CD4-positive, alpha-beta T cell treated with Interleukin-21 for 1 hour (primary cell): ENCODE results near the gene IL22.

Experiments
- DNase-seq: peaks from one replicate; pipeline ENCODE4 v3.0.0-alpha.2; 2020

The IL22 gene

DNA sequence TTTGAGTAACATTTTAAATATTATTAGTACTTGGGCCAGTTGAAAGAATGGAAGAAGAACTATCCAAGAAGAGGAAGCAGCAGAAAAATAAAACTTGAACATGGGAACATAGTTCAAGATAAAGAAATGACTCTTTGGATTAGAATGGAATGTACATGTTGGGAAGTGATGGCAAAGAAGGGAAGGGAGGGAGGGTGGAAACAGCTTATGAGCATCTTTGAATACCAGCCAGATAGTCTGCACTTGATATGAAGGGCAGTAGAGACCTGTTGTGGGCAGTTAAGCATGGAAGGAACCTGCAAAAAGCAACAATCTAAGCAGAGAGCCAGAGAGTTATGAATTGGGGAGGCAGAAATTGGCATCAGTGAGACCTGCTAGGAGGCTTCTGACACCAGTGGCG lies 10.0 kb upstream of the IL22 start:
- no peak for DNase-seq

DNA sequence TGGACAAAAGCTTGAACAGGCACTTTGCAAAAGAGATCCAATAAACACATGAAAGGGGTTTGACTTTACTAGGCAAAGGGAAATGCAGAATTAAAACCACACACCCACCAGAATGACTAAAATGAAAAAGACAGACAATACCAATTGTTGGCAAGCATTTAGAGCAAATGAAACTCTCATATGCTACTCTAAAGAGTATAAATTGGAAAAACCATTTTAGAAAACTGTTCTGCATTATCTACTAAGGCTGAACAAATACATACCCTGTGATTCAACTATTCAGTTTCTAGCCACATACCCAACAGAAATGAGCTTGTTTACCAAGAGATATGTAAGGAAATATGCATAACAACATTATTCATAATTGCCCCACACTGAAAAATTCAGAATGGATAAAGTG lies 8.5 kb upstream of the IL22 start:
- DNase-seq = no peak

DNA sequence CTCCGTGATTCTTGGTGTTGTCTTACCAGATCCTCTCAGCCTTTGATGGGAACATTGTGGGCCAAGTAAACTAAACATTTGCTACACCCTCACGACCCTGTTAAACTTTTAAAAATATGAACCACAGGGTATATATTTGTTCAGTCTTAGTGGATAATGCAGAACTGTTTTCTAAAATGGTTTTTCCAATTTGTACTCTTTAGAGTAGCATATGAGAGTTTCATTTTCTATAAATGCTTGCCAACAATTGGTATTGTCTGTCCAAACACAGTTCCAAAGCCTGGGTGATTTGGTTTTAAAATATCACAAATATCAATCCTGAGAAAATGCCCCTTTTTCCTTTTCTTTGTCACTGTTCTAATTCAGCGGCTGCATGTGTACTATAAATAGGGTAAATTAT lies 6.7 kb upstream of the IL22 start:
- DNase-seq = no peak

DNA sequence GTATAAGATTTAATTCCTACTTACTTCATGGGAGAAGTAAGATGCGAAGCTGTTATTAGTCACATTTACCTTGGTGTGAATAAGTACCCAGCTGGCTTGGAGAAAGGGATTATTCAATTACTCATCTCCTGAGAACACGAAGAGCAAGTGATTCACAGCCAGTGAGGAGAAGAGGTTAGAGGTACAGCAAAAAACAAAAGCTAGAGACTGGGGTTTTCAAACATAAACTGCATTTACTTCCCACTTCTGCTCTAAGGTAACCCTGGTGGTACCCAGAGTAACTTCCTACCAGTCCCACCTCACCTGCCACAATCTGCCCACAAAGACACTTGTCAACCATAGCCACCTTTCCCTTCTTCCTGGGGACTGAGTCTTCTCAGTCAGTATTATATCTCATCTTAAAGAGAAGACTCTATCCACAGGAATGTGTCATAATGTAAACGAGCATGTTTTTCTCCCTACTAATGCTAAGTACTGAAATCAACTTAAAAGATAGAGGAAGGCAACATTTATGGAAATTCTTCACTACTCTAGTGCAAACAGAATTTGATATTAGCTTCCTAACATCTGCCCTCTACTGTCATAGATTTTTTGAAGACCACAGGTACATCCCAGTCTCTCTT lies 6.0 kb upstream of the IL22 start:
- DNase-seq = no peak

DNA sequence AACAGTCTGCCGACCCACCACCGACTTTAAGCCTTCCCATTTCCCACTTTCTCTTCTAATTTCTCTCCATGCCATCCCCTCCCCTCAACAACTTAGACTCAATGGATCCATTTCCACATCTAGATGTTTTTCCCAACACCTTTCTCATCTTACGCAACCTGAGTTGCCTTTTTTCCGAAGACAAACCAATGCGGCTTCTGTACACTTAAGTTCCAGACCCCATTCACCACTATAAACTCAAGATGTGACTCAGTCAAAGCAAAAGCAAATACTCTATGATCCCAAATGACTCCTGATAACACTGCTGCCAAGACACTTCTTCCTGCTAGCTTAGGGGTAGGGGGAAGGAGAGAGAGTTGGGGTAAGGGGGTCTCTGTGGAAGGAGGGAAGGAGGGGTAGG lies 1.3 kb downstream of the IL22 start:
- no peak for DNase-seq

DNA sequence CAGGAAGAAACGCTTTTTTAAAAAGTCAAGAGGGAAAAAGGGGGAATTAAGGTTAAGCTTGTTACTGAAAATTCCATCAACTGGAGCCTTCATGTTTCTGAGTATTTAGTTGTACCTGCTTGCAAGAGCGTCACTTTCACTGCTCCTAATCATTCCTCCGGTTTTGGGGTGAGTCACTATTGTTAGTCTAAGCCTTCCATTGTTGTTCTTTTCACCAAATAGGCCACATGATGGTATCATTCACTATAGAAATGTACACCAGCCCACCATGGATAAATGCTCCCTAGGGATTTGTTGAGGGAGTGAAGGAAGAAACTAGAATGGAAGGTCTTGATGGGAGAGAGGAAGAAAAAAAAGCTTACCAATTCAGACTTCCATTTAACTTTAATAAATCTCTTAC lies 3.0 kb downstream of the IL22 start:
- DNase-seq = no peak

DNA sequence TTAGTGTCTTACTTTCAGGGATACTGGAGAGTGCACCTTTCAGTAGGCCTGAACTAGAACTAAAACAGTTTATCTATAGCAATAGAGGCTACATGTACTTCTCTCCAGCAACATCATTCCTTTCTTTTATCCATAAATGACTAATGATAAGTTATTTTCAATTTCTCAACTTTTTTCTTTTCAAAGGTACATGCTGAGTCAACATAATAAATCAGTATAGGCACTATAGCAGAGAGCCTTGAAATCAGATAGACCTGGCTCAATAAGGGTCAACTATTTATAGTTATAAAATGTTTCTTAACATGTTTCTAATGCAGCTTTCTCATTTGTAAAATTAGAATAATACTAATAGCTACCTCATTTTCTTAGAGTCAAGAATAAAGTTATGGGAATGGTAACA lies 5.6 kb downstream of the IL22 start:
- DNase-seq = no peak

DNA sequence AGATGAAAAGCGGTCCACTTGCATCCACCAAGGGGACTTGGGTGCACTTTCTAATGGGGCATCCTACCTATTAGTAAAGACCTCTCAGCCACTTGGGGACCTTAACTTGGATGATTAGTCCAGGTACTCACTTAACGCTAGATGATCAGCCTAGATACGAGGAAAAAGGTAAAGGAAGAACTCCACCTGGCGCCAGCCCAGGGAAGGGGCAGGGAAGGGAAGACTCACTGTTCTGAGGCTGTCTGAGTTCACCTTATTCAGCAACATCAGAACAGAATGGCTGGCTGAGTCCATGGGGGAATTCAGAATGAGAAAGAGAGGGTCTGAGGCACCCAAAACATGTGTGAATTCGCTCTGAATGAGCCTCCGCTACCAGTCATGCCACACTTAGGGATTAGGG lies 7.1 kb downstream of the IL22 start:
- DNase-seq = no peak

DNA sequence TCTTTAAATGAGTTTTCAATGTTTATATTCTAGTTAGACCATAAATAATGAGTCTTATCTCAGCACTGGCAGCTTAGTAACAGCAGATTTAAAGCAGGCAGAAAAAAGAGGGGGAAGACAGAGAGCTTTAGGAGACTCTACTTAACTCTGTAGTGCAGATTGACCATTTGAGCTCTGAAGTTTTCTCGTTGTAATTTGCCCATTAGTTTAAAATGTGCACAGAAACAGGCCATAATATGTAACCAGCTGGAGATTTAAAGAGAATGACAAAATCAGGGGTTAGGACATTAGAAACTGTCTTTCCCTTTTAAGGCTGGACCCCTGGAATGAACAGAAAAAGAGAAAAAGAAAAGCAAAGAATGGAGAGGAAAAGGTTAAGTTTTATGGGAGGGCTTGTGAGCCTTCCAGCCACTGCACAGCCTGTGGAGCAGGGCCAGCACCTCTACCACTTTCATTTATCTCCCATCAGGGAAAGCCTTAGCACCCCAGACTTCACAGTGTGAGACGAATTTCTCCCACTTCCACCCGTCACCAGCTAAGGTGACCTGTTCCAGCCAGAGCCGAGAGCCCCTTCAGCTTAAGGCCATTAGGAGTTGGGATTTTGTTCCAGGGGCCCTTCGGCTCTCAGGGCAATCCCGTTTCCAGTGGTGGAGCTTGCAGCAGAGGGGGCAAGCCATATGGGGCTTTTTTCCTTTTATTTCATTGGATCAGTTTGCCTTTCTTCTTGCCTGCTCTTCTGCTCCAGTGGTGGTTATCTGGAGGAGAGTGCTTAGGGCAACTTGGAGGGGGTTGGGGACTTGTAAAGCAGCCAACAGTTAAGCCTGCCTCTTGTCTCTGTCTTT lies 8.0 kb downstream of the IL22 start:
- no peak for DNase-seq

DNA sequence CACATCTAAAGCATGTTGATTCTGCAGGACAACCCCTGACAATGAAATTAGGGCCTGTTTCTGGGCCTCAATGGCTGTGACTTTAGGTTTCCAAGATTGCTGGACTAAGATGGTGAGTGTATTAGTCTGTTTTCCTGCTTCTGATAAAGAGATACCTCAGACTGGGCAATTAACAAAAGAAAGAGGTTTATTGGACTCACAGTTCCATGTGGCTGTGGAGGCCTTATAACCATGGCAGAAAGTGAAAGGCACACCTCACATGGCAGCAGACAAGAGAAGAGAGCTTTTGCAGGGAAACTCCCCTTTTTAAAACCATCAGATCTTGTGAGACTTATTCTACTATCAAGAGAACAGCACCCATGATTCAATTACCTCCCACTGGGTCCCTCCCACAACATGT lies 10.6 kb downstream of the IL22 start:
- DNase-seq = no peak

DNA sequence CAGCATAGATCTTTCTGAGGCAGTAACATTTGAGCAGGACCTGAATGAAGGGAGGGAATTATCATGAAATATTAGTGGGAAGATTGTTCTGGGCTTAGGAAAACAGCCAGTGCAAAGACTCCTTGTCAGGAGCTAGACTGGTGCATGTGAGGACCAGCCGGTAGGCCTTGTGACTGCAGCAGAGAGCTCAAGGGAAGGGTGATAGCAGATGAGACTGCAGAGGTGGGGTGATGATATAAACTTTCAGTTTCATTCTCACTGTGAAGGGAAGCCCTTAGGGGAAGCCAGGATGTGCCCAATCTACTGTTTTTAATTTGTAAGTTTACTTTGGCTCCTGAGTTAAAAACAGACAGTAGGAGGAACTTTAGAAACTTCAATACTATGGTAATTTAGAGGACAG lies 12.4 kb downstream of the IL22 start:
- DNase-seq = peak; percentile 66

DNA sequence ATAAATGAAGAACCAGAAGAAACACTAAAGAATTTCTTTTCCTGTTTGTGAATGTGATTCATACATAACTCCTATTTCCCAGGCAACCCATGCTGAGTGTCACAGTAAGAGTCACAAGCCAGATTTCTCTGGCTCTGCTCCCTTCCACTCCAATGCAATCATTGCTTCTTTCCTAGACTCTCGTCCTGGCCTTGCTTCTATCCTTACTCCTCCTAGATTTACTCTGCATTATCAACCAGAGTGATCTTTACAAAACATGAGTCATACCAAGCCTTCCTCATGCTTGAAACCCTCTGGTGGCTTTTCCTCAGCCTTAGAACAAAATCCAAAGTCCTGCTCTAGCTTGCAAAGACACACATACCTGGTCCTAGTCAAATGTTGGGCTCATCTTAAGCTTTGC lies 13.3 kb downstream of the IL22 start:
- DNase-seq = no peak

DNA sequence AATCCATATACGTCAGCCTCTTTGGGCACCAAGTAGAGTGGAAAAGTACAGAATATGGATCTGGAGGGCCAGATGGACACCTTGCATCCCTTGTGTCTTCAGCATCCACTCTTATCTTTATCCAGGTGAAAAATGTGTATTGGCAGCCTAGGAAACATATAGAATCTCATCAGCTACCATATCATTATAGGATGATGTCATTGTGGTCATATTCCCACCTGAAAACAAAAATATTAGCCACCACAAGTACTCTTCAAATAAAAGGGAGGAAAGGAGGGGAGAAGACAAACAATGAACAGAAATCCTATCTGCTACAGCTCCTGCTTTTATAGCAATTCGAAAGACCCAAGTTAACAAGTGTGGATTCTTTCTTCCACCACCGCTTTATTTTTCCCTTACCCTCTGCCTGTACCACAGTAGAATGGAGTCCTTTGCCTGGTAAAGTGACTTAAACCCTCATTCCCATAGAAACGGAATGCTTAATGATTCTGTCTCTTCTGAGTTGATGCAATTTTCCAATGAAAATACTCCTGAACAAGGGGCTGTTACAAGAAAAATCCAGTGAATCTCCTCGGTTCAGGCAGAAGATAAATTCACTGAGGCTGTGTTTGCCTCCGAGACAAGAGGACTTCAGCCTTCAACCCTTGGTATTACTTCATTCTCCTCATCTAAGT lies 14.0 kb downstream of the IL22 start:
- DNase-seq = no peak

DNA sequence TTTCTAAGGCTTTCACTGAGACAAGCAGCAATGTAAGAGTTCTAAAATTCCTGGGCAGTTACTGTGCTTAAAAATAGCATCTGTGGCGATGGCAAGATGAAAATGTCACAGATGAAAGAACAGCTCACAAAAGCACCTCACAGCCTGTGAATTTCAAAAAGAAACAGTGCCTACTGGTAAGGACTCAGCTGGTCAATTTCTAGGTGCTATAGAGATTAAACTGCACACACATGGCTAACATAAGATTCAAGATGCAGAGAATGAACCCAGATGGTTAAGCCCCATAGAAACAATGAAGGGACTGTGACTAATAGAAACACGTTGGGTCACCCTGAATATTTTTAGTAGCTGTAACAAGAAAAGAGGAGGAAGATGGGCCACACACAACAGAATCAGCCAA lies 15.8 kb downstream of the IL22 start:
- no peak for DNase-seq

DNA sequence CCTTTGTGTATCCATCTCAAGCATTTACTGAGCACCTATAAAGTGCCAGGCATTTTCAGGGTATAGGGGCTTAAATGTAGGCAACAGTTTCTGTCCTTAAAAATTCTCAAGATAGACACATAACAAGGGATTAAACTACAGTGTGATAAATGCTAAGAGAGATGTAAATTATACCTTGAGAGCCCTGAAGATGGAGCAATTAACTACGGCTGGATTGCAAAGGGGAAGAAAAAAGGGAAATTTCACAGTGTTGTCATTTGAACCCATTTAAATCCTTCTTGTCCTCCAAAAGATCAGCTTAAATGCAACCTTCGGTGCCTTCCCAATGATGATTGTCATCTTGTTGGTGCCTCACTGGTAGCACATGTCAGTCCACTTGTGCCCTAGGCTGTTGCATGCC lies 16.3 kb downstream of the IL22 start:
- DNase-seq = no peak

DNA sequence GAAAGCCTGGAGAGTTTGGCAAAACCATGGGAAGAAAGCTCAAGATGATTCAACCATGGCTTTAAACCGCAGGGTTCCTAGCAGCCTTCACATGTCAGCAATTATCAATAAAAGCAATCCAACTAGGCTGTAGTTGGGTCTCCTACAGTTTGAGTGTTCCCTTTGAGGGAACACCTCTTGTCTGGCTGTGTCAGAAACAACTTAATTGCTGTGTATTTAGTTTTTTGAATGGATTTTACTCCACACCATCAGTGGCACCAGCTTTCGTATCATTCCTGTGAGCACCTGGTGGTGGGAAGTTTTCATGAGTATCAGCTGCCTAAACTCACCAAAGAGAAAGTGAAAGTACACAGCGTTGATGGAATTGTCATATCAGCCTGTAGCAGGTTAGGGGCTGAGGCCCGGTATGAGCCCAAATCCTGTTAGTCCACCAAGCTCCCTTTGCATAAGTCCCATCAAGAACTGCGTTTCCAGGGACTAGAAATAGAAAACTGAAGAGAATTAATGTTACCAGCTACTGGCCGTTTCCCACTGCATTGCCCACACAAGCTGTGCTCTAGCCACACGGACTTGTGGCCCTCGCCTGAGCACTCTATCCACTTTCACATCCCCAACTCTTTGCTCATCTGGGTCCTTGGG lies 16.9 kb downstream of the IL22 start:
- DNase-seq = peak; percentile 71

DNA sequence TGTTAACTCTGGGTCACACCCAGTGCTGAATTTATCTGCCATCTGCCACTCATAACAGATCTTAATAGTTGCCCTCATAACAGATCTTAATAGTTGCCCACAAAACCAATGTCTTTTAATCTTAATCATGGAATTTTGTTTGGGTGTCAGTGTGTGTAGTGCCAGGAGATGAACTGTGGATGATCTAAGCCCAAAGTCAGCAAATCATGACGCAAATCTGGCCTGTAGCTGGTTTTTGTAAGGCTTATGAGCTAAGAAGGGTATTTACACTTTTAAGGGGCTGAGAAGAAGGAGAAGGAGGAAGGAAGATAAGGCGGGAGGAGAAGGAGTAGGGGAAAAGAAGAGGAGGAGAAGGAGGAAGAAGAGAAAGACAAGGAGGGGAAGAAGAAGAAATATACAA lies 17.8 kb downstream of the IL22 start:
- no peak for DNase-seq

DNA sequence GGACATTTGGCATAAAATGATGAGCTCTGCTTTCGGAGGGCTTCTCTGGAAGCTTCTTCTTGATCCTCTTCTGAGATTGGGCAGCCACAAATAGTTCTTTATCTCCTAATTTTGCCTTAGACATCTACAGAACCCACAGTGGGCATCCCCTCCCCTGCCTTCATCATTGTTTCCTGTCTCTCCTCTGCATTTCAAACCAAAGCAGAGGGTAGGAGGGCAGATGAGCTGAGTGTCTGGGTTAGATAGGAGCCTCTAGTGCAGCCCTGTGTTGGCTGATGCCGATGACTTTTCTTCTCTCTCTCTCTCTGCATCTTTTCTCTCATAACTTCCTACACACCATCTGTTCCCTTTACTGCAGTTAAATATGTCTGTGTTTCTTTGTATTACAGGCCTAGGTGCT lies 19.3 kb downstream of the IL22 start:
- DNase-seq = no peak

DNA sequence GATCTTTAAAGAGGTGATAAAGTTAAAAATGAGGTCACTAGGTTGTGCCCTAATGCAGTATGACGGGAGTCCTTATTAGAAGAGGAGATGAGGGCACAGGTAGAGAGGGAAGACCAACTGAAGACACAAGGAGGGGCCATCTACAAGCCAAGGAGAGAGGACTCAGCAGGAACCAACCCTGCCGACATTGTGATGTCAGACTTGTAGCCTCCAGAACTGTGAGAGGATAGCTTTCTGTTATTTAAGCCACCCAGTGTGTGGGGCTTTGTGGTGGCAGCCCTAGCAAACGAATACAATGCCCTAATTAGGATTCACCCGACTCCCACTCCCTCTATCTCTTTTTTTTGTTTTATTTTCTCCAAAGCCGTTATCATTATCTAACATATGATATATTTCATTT lies 19.9 kb downstream of the IL22 start:
- no peak for DNase-seq

DNA sequence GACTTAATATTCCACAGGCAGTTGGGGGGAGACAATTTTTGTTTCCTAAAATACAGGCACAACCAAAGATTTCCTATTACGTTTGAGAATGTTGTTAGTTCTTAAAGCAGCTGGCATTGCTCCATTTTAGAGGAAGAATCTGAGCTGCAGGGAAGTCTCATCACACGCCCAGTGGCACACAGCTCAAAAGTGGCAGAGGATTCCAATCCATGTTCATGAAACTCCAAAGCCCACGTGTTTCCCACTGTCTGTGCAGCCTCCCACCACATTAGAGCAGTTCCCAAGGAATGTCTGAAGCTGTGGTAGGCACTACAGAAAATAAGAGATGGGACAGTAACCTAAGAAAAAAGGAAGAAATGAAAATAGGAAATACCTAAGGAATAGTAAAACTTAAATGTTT lies 21.7 kb downstream of the IL22 start:
- no peak for DNase-seq

DNA sequence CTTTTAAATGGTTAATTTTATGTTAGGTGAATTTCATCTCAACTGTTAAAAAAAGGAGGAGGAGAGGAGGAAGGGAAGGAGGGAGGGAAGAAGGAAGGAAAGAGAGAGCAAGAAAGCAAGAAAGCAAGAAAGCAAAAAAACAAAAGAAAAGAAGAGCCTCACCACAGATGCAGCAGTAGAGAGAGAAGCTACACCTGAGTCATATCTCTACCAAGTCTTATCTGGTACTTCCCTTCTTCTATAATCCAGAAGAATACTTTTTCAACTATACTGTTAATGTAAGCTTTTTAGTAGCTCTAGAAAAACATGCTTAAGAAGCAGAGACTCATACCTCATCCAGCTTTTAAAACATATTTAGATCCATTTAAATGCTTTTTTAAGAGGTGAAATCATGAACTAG lies 22.2 kb downstream of the IL22 start:
- DNase-seq = no peak

DNA sequence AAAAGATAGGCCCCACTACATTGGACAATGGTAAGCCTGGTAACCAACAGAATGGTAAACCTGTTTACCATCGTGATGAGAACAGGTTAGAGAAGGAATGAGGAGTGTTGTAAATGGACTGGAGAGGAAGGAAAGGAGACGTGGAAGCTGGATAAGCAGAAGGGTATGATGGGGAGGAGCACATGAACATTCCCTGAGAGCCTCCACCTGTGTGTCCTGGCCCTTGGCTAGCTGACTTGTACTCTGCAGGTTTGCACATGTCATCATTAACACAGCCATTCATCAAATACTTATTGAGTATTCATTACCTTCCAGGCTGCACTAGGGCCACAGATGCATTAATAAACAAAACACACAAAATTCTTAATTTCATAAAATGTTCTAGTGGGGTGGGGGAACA lies 23.4 kb downstream of the IL22 start:
- DNase-seq = no peak

DNA sequence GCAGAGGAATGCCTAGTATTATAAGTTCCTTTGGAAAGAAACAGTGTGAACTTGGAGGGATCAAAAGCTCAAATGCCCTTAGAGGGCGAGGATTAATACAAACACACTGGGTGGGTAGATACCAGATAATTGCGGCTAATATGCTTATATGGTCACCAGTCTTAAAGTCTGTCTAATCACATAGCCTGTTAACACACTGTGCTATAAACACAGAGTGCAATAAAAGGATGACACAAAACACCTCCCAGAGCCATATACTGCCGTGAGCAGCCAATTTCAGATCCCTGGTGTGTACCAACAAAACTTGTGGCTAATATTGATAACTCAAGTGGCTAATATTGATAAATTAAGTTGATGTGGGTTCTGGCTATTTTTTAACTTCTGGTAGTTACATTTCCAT lies 26.0 kb downstream of the IL22 start:
- no peak for DNase-seq
